Measurements from ENCODE around the gene PLA2G6.
"Not testable (repeated sequence)": the region's sequence is repeated elsewhere in the genome, so short reads cannot be mapped to it uniquely, and the experiment has no call there.

The PLA2G6 gene

DNA sequence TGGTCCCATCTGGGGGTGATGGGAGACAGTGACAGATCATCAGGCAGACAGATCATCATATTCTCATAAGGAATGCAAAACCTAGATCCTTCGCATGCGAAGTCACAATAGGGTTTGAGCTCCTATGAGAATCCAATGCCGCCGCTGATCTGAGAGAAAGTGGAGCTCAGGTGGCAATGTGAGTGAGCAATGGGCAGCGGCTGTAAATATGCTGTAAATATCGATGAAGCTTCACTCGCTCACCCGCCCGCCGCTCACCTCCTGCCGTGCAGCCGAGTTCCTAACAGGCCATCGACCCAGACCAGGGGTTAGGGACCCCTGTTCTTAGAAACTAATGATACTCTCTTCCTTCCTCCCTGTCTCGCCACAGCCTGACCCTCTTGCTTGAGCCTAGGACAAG lies 9.4 kb upstream of the PLA2G6 start:
- DNase-seq: no peak

- no peak for DNase-seq
These were observed 9.0 kb upstream of the PLA2G6 start for GRCh38 chr22:38190581-38190980.

GRCh38 chr22:38189104-38189503 lies 7.5 kb upstream of the PLA2G6 start:
- DNase-seq: no peak

DNA sequence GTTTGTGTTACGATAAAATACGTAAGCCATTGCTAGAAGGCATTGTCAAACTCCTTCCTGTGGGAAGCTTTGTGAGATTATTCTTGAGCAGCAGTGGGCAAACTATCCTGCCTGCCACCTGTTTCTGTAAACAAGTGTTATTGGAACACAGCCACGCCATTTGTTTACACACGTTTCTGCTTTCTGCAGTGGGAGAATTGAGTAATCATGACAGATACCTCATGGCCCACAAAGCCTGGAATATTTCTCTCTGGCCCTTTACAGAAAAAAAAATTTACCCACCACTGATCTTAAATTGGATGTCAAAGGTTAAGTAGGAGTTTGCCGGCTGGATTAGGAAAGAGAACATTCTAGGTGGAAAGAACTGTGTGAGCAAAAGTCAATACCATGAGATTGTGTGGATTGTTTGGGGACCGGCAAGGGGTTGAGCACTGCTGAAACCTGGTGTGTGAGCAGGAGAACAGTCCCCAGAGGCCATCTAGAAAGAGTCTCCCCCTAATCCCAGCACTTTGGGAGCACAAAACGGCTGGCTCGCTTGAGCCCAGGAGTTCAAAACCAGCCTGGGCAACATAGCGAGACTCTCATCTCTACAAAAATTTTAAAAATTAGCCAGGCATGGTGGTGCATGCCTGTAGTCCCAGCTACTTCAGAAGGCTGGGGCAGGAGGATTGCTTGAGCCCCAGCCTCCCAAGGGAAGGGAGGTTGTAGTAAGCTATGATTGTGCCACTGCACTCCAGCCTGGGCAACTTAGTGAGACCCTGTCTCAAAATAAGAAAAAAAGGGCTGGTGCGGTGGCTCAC lies 6.0 kb upstream of the PLA2G6 start:
- DNase-seq: no peak

- DNase-seq: no peak
These were observed 4.8 kb upstream of the PLA2G6 start for GRCh38 chr22:38186429-38186828.

DNA sequence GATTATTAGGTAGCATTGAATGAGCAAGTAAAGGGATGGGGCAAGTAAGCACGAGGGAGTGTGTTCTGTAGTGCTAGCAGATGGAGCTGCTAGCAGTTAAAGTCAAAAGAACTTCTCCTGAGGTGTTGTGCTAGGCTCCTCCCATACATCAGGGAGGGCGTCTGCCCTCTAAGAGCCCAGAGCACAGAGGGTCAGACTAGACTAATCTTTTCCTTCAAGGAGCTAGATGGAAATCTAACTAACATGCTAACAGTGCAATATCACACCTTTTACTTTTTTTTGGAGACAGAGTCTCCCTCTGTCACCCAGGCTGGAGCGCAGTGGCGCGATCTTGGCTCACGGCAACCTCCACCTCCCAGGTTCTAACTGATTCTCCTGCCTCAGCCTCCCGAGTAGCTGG lies 3.2 kb upstream of the PLA2G6 start:
- DNase-seq: no peak

GRCh38 chr22:38180841-38181452 lies 683 bp downstream of the PLA2G6 start:
- DNase-seq: no peak

GRCh38 chr22:38178605-38178937 lies 3.1 kb downstream of the PLA2G6 start:
- DNase-seq: not testable (repeated sequence)

DNA sequence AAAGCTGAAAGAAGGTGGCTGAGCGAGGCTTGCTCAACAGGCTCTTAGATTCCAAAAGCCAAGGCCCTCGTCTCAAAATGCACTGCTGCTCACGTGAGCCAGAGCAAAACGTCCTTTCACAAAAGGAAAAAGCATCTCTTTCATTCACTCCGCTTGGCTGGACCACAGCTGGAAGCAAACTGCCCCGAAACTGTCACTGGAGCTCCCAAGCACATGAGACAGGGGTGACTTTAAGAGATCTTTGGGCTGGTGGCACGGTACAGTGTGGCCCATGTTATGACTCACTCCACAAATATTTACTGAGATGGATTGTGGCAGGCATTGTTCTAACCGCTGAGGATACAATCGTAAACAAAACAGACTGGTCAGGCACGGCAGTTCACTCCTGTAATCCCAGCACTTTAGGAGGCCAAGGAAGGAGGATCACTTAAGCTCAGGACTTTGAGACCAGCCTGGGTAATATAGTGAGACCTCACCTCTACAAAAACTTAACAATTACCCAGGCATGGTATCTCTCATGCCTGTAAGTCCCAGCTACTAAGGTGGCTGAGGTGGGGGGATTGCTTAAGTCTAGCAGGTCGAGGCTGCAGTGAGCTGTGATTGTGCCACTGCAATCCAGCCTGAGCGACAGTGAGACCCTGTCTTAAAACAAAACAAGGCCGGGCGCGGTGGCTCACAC lies 3.6 kb downstream of the PLA2G6 start:
- no peak for DNase-seq

GRCh38 chr22:38177571-38177925 lies 4.1 kb downstream of the PLA2G6 start:
- DNase-seq: not testable (repeated sequence)

GRCh38 chr22:38177044-38177443 lies 4.6 kb downstream of the PLA2G6 start:
- no peak for DNase-seq

DNA sequence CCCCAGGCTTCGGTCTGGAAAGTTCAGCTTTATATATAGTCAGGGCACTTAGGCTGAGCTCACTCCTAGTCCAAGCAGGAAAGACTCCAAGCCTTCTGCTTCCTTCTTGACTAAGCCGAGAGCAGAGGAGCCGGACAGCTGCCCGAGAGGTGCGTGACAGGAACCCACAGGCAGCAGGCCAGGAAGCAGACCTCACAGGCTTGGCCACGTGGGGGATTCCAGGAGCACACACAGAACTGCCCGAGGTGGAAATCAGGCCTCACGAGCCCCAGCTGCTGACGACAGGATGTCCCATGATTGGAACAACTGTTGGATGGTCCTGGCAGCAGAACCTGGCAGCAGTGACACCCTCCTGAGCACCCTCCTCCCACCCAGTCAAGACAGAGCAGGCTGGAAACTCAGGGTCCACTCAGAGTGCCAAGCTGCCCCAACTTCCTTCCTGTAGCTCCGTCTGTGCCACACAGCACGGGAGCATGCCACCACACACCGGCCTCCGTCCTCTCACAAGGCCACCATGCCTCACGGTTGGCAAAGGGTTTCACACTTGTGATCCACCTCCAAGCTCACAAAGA lies 5.4 kb downstream of the PLA2G6 start:
- peak; percentile 43 for DNase-seq

- DNase-seq: no peak
These were observed 6.2 kb downstream of the PLA2G6 start for GRCh38 chr22:38175206-38176118.

- DNase-seq: no peak
These were observed 7.0 kb downstream of the PLA2G6 start for GRCh38 chr22:38174626-38175025.

- no peak for DNase-seq
These were observed 8.1 kb downstream of the PLA2G6 start for GRCh38 chr22:38173641-38173906.

GRCh38 chr22:38172832-38173640 lies 8.6 kb downstream of the PLA2G6 start:
- peak; percentile 29 for DNase-seq

- no peak for DNase-seq
These were observed 9.5 kb downstream of the PLA2G6 start for GRCh38 chr22:38171927-38172831.

DNA sequence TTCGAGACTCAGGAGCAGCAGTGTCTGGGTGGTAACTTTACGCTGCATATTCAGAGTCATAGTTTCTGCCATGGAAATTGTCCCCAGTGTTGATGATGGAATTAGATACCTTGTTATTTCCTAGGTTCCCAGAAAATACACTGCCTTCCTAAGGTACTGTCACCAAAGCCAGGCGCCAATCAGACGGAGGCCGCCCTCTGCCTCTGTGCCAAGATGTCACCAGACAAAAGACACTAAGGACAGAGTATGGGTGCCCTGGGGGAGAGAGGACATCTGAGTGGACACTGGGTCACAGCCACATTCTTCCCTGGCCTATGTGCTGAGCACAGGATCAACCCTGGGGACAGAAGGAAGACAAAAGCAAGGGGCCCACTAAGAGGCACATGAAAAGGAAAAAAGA lies 11.2 kb downstream of the PLA2G6 start:
- no peak for DNase-seq

GRCh38 chr22:38169116-38169515 lies 12.5 kb downstream of the PLA2G6 start:
- no peak for DNase-seq

DNA sequence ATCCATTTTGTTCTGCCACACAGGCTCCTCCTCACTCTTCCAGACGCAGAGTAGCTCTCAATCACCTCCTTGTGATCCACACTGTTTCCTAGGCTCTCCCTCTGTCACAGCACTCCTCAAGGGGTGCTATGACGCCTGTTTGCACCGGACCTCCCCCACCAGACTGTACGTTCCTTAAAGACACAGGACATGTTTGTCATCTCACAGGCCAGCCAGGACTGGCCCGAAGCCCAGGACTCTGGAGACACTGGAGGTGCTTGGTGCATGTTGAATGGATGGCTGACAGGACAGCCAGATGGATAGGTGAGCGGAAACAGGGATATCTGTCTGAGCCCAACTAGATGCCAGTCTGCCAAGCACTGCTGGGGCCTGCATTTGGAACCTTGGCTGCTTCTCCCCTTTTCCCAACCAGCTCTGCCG lies 13.6 kb downstream of the PLA2G6 start:
- DNase-seq: no peak
